Thoracic aorta (tissue), 2 donors: Measurements from ENCODE around the gene MELTF. TPM values are rescaled to one million over a fixed set of nuclear protein-coding genes. Genes with fewer than 3 reads are reported as not detected.

Experiments
- ATAC-seq: fragments of 150-250 bp; one replicate; pipeline ENCODE4 v1.8.0; 2017; ENCODE audit warnings: low read depth; ENCODE audit not compliant: insufficient number of reproducible peaks, low FRiP score
- DNase-seq: peaks from one replicate; pipeline ENCODE4 v3.0.0-alpha.2; 2020; ENCODE audit warnings: low spot score
- H3K27ac ChIP-seq, 2 donors: fragments of 200-600 bp; sonication (generic); 1 replicate in 1 of 2; 2 replicates in 1 of 2; pipeline ENCODE4 v1.5.1; 2016; ENCODE audit warnings: mild to moderate bottlenecking in 2 of 2, moderate library complexity in 2 of 2
- H3K27me3 ChIP-seq: fragments of 200-600 bp; sonication (generic); replicated peaks from 2 replicates; pipeline ENCODE4 v1.6.0; 2016; ENCODE audit warnings: mild to moderate bottlenecking; ENCODE audit not compliant: insufficient read depth
- H3K36me3 ChIP-seq: fragments of 200-600 bp; sonication (generic); one replicate; pipeline ENCODE4 v1.5.1; 2016
- H3K4me1 ChIP-seq, 2 donors: fragments of 200-600 bp; sonication (generic); 1 replicate in 1 of 2; 2 replicates in 1 of 2; pipeline versions ENCODE4 v1.5.1 to v1.6.0; 2016; ENCODE audit warnings: low read depth in 2 of 2, mild to moderate bottlenecking in 1 of 2; ENCODE audit not compliant: control insufficient read depth in 1 of 2
- H3K4me3 ChIP-seq: fragments of 200-600 bp; sonication (generic); 2 replicates; pipeline ENCODE4 v1.5.1; 2016; ENCODE audit warnings: mild to moderate bottlenecking
- H3K9me3 ChIP-seq: fragments of 200-600 bp; sonication (generic); 2 replicates; pipeline ENCODE4 v1.5.1; 2016
- total RNA-seq, 2 donors: library from RNA; depleted of rRNA; stranded (reverse); fragments of >200 nt; gene quantifications; one replicate each; pipeline versions ENCODE4 v1.1.0 to v1.2.3, GENCODE V29; 2016
- TF ChIP-seq, protein P1 (sequence below): fragments of 200-600 bp; sonication (generic); IDR thresholded peaks from one replicate; pipeline ENCODE4 v1.5.1; 2019; ENCODE audit warnings: antibody characterized with exemption

Gene MELTF
- total RNA-seq, 2 donors from 2014 or later: 6.1 to 8.7 TPM

DNA sequence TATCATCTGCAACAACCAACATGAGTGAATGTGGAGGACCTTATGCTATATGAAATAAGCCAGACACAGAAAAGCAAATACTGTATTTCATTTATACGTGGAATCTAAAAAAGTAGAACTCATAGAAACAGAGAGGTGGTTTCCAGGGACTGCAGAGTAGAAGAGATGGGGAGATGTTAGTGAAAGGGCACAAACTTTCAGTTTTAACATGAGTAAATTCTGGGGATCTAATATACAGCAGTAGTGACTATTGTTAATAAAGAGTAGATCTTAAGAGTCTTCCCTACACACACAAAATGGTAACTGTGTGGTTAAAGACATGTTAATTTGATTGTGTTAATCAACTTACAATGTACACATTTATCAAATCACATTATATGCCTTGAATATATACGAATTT is 20.9 kb upstream of the MELTF start:
- ATAC-seq (no peak), DNase-seq (no peak)
- no peaks in the 10 kb centered on the region for H3K9me3 ChIP-seq
- no peak overlapping the region for H3K4me3 ChIP-seq
- H3K36me3 ChIP-seq: peaks cover 19% of the 10 kb centered on the region
- H3K27me3 ChIP-seq: no peaks in the 10 kb centered on the region
- H3K27ac ChIP-seq: no peak overlapping the region
- TF ChIP-seq, protein P1, sequence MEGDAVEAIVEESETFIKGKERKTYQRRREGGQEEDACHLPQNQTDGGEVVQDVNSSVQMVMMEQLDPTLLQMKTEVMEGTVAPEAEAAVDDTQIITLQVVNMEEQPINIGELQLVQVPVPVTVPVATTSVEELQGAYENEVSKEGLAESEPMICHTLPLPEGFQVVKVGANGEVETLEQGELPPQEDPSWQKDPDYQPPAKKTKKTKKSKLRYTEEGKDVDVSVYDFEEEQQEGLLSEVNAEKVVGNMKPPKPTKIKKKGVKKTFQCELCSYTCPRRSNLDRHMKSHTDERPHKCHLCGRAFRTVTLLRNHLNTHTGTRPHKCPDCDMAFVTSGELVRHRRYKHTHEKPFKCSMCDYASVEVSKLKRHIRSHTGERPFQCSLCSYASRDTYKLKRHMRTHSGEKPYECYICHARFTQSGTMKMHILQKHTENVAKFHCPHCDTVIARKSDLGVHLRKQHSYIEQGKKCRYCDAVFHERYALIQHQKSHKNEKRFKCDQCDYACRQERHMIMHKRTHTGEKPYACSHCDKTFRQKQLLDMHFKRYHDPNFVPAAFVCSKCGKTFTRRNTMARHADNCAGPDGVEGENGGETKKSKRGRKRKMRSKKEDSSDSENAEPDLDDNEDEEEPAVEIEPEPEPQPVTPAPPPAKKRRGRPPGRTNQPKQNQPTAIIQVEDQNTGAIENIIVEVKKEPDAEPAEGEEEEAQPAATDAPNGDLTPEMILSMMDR: no peak
- no peaks in the 10 kb centered on the region for H3K4me1 ChIP-seq

DNA sequence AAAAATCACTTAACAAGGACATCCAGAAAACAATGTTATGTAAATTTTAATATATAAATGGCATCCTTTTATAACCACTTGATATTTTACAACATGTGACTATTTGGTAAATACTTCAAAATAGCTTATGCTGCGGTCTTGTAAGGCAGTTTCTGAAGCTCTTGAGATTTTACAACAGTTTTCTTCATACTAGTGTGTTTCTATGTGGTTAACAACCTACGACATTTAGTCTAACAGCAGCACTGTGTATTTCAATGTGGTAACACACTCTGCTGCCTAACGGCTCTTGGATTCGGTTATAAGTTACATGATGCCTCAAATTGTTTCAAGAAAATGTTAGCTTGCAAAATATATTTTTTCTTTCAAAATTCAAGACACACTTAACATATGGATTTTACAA is 12.9 kb upstream of the MELTF start:
- peaks cover 8% of the 10 kb centered on the region for H3K36me3 ChIP-seq
- TF ChIP-seq, protein P1: no peak
- DNase-seq: no peak
- no peaks in the 10 kb centered on the region for H3K9me3 ChIP-seq
- no peaks in the 10 kb centered on the region for H3K4me1 ChIP-seq
- H3K4me3 ChIP-seq: no peak overlapping the region
- no peak for ATAC-seq
- H3K27ac ChIP-seq: no peak overlapping the region
- no peaks in the 10 kb centered on the region for H3K27me3 ChIP-seq

- no peak overlapping the region for H3K4me3 ChIP-seq
- no peak for ATAC-seq
- no peaks in the 10 kb centered on the region for H3K4me1 ChIP-seq
- TF ChIP-seq, protein P1: no peak
- H3K36me3 ChIP-seq: peaks cover 8% of the 10 kb centered on the region
- H3K27ac ChIP-seq: no peak overlapping the region
- H3K27me3 ChIP-seq: no peaks in the 10 kb centered on the region
- no peaks in the 10 kb centered on the region for H3K9me3 ChIP-seq
- no peak for DNase-seq
Measured at GRCh38 chr3:197041875-197042488, 12.4 kb upstream of the MELTF start.

GRCh38 chr3:197040658-197041057 is 11.0 kb upstream of the MELTF start:
- DNase-seq: no peak
- Histone ChIP-seq H3K36me3 (no peaks in the 10 kb centered on the region), H3K4me1 (no peaks in the 10 kb centered on the region), H3K27ac (no peak overlapping the region), H3K4me3 (no peak overlapping the region), H3K27me3 (no peaks in the 10 kb centered on the region), H3K9me3 (no peaks in the 10 kb centered on the region)
- TF ChIP-seq, protein P1: no peak
- no peak for ATAC-seq

DNA sequence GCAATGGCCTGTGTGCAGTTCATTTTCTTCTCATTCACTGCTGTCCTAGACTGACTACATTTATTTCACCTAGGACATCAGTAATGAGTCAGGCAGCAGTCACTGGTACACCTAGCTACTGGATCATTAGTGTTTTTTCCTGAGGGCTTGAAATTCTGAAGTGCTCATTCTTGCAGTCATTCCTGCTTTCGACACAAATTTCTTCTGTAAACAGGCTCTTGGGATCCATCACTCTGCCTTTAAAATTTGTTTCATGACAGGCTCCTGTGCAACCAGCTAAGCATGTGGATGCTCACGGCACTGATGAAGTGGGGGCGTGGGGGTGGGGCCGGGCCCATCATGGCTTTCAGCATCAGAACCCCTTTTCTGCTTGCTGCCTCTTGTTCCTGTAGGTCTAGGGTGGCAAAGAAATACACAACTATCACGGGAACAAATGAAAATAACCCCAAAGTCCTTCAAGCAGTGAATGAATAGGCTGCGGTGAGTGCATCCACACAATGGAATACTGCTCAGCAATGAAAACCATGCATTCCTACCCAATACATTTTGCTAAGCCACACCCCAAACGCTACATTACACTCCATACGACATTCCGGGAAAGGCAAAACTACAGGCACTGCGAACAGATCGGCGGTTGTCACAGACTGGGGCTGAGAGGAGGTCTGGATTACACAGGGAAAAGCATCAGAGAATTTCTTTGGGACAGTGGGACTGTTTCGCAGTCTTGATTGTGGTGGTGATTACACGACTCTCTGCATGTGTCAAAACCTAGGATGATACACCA is 9.3 kb upstream of the MELTF start:
- Histone ChIP-seq H3K4me3 (no peak overlapping the region), H3K9me3 (no peaks in the 10 kb centered on the region), H3K4me1 (no peaks in the 10 kb centered on the region), H3K36me3 (no peaks in the 10 kb centered on the region), H3K27ac (no peak overlapping the region), H3K27me3 (no peaks in the 10 kb centered on the region)
- TF ChIP-seq, protein P1: no peak
- ATAC-seq (no peak), DNase-seq (no peak)
